ENCODE measurements around the gene CTDSP1. TPM values are rescaled to one million over a fixed set of nuclear protein-coding genes. Genes with fewer than 3 reads are reported as not detected.
A peak's percentile ranks its signal among the peaks of the same experiment; 100 is the strongest.

The CTDSP1 gene
- total and polyA plus RNA-seq, 8 donors, result 54.2 to 90.8 (median 76.3) TPM

DNA sequence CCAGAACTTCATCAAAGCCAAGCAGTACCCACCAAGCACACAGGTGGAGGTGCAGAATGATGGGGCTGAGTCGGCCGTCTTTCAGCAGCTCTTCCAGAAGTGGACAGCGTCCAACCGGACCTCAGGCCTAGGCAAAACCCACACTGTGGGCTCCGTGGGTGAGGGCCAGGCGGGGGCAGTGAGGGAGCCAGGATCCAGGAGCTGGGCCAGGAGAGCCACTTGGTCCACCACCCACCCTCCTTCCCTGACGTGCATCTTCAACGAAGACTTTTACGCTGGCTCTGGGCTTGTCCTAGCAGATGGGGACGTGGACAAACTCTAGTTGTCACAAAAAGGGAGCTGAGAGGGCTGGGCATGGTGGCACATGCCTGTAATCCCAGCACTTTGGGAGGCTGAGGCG is 31.1 kb downstream of the CTDSP1 start:
- WGBS, 2 donors, result 90 to 92% methylated on average over 11 of the region's 11 CpGs

DNA sequence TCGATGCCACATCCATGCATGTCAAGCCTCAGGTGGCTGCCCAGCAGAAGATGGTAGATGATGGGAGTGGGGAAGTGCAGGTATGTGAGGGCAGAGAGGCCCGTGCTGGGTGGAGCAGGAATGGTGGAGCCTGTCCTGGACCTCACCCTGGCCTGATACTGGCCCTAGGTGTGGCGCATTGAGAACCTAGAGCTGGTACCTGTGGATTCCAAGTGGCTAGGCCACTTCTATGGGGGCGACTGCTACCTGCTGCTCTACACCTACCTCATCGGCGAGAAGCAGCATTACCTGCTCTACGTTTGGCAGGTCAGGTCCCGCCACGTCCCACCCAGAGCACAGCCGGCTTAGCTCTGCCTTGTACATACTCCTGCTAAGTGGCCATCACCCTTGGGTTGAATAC is 32.2 kb downstream of the CTDSP1 start:
- Histone ChIP-seq H3K36me3 (no peaks in the 10 kb centered on the region), H3K9me3 (no peaks in the 10 kb centered on the region), H3K27ac (no peak overlapping the region), H3K27me3 (no peaks in the 10 kb centered on the region), H3K4me1 (no peaks in the 10 kb centered on the region), H3K4me3 (no peak overlapping the region)
- ATAC-seq (no peak), DNase-seq (peak in 1 of 6 donors; percentile 35), FAIRE-seq (no peak)
- TF ChIP-seq, protein P1, sequence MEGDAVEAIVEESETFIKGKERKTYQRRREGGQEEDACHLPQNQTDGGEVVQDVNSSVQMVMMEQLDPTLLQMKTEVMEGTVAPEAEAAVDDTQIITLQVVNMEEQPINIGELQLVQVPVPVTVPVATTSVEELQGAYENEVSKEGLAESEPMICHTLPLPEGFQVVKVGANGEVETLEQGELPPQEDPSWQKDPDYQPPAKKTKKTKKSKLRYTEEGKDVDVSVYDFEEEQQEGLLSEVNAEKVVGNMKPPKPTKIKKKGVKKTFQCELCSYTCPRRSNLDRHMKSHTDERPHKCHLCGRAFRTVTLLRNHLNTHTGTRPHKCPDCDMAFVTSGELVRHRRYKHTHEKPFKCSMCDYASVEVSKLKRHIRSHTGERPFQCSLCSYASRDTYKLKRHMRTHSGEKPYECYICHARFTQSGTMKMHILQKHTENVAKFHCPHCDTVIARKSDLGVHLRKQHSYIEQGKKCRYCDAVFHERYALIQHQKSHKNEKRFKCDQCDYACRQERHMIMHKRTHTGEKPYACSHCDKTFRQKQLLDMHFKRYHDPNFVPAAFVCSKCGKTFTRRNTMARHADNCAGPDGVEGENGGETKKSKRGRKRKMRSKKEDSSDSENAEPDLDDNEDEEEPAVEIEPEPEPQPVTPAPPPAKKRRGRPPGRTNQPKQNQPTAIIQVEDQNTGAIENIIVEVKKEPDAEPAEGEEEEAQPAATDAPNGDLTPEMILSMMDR (IDR thresholded peaks at IDR 0.05), result no peak
- 81 to 95% methylated on average over 6 to 10 of the region's 10 CpGs for WGBS, 2 donors
- intact Hi-C loops (cut with DNase I), result no loop called here

More for the DNA sequence above, 31.1 kb downstream of the CTDSP1 start:
- no peaks in the 10 kb centered on the region for H3K27me3 ChIP-seq
- no peaks in the 10 kb centered on the region for H3K9me3 ChIP-seq
- FAIRE-seq (no peak), ATAC-seq (no peak), DNase-seq (peak in 1 of 6 donors; percentile 14)
- no peak overlapping the region for H3K4me3 ChIP-seq
- H3K27ac ChIP-seq, result no peak overlapping the region
- TF ChIP-seq, protein P1 (IDR thresholded peaks at IDR 0.05), result no peak
- H3K4me1 ChIP-seq, result no peaks in the 10 kb centered on the region
- intact Hi-C loops (cut with DNase I), result no loop called here
- no peaks in the 10 kb centered on the region for H3K36me3 ChIP-seq

DNA sequence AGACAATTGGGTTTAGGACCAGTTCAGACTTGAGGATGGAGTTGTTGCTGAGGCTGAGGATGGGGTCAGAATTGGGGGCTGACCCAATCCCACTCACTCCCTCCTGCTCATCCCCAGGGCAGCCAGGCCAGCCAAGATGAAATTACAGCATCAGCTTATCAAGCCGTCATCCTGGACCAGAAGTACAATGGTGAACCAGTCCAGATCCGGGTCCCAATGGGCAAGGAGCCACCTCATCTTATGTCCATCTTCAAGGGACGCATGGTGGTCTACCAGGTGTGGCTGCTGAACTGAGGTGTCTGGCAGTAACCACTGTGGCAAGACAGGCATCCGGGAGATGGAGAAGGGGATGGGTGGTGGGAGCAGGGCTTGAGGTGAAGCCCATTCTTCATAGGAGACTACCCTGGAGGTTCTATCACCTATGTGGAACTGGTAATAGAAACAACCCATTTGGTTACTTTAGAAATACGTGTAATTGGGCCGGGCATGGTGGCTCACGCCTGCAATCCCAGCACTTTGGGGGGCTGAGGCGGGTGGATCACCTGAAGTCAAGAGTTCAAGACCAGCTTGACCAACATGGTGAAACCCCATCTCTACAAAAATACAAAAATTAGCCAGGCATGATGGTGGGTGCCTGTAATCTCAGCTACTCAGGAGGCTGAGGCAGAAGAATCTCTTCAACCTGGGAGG is 33.2 kb downstream of the CTDSP1 start:
- Histone ChIP-seq H3K4me1 (no peaks in the 10 kb centered on the region), H3K4me3 (no peak overlapping the region), H3K36me3 (no peaks in the 10 kb centered on the region), H3K27ac (no peak overlapping the region), H3K9me3 (no peaks in the 10 kb centered on the region), H3K27me3 (no peaks in the 10 kb centered on the region)
- TF ChIP-seq, protein P1 (IDR thresholded peaks at IDR 0.05), result no peak
- intact Hi-C loops (cut with DNase I), result no loop called here
- 92 to 96% methylated on average over 8 of the region's 8 CpGs for WGBS, 2 donors
- ATAC-seq (no peak), DNase-seq (peak in 1 of 6 donors; percentile 20), FAIRE-seq (no peak)

DNA sequence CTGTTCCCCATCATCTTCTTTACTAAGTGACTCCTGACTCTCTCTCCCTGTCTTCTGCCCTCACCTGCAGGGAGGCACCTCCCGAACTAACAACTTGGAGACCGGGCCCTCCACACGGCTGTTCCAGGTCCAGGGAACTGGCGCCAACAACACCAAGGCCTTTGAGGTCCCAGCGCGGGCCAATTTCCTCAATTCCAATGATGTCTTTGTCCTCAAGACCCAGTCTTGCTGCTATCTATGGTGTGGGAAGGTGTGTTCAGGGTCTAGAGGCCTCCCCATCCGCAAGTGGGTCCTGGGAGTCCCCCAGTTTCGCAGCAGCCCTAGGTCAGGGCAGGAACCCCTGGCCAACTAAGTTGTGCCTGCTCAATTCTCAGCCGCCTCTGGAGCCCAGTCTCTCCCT is 34.8 kb downstream of the CTDSP1 start:
- DNase-seq, result no peak
- Histone ChIP-seq H3K4me3 (no peak overlapping the region), H3K9me3 (no peaks in the 10 kb centered on the region), H3K4me1 (no peaks in the 10 kb centered on the region), H3K27me3 (no peaks in the 10 kb centered on the region), H3K27ac (no peak overlapping the region), H3K36me3 (no peaks in the 10 kb centered on the region)
- no peak for FAIRE-seq
- 90 to 92% methylated on average over 9 of the region's 9 CpGs for WGBS, 2 donors
- no peak for ATAC-seq
- TF ChIP-seq, protein P1 (IDR thresholded peaks at IDR 0.05), result no peak
- intact Hi-C loops (cut with DNase I), result no loop called here

All from pancreas (tissue), 10 donors.